Measurements from ENCODE around the gene CEP57.
"Not testable (repeated sequence)": the region's sequence is repeated elsewhere in the genome, so short reads cannot be mapped to it uniquely, and the experiment has no call there.

Gene CEP57

DNA sequence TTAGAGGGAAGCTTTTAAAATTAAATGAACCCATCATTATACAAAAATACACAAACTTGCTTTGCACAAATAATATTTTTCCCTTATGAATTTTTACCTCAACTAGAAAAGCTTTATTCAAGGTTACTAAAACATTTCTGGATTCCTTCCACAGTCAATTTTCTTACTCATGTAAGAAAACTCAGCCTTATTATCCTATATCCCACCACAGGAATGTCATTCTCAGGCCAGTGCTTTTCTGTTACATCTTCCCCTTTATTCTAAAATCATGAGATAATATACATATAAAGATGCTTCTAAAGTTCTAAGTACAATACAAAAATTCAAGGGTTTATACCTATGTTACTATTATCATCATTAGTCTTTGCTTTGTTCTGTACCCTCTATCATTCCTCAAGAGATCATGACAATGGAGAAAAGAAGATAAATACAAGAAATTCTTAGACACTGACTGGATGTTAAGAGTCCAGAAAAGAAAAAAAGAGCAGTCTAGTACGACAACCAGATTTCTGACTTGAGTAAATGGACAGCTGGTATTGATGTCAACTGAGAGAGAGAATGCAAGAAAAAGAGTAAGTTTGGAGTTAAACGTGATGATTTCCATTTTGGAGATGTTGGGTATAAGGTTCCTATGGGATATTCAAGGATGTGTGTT lies 73.3 kb downstream of the CEP57 start:
- DNase-seq = no peak

DNA sequence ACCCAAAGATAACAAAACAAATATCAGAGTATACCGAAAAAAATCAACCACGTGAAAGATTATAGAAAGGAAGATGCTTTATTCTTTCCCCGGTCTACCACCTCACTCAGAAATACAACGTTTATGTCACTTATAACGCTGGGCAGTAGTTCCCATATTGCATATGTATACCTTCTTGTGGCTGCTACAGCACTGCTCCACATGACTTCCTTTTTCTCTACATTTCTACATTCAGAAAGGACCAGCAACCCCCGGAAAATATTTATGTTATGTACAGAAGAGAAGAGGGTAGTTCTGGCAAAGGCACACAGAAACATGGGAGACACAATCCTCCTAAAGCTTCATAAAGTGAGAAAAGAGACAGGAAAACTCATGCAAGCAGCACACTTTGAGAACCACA lies 76.8 kb downstream of the CEP57 start:
- DNase-seq = no peak

DNA sequence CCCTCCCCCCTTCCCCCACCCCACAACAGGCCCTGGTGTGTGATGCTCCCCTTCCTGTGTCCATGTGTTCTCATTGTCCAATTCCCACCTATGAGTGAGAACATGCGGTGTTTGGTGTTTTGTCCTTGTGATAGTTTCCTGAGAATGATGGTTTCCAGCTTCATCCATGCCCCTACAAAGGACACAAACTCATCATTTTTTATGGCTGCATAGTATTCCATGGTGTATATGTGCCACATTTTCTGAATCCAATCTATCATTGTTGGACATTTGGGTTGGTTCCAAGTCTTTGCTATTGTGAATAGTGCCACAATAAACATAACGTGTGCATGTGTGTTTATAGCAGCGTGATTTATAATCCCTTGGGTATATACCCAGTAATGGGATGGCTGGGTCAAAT lies 80.6 kb downstream of the CEP57 start:
- DNase-seq = not testable (repeated sequence)

DNA sequence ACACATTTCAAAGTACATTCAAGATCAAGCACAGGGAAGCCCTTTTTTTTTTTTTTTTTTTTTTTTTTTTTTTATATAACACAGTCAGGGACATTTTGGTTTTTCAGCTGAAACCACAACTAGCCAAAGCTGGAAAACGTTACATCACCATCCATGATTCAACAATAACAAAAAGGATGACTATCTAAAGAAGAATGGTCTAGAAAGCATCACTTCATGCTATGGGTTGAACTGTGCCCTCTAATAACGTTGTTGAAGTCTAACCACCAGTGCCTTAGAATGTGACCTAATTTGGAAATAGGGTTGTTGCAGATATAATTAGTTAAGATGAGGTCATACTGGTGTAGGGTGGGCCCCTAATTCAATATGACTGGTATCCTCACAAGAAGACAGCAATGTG lies 87.0 kb downstream of the CEP57 start:
- no peak for DNase-seq

Data from activated CD8-positive, alpha-beta memory T cell treated with anti-CD3 and anti-CD28 coated beads, Interleukin-2, amount 50 U/mL, for 4 hours (primary cell).